Spleen (tissue), 7 donors: Measurements from ENCODE around the gene EPB41.

Source experiments
- CTCF ChIP-seq, 11 experiments: fragments of 200-600 bp in 7 of 11; fragments of 450-650 bp in 4 of 11; sonication (generic) in 4 of 11; IDR thresholded peaks in 8 of 11; conservative IDR thresholded peaks in 3 of 11; 1 replicate in 7 of 11; 2 replicates in 4 of 11; pipeline versions ENCODE4 v1.4.0 to v1.8.0; 2016 to 2021; ENCODE audit warnings: antibody characterized with exemption in 11 of 11, inconsistent platforms in 4 of 11, mild to moderate bottlenecking in 1 of 11
- POLR2A ChIP-seq, 3 donors: fragments of 450-650 bp; IDR thresholded peaks; one replicate each; pipeline ENCODE4 v1.5.1; 2017; ENCODE audit warnings: antibody characterized with exemption in 3 of 3, mild to moderate bottlenecking in 1 of 3
- donor health status: DM: no; HTN: no; CAD: no; lungs with moderate emphysema.
- donor health status: DM: no; HTN: no; CAD: no.
- donor health status: DM: no; HTN: no; CAD: no.

DNA sequence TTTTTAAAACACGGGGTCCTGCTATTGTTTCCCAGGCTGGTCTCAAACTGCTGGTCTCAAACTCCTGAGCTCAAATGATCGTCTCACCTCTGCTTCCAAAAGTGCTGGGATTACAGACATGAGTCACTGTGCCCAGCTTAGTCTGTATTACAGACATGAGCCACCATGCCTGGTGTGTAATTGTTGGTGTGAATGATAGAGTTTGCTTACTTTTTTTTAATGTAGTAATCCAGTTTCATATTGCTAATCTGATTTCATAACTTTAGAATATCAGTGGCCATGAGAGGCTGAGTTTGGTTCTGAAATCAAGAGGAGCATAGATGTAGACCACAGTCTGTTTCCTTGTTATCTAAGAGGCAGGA is 3.4 kb downstream of the EPB41 start:
- TF ChIP-seq CTCF (IDR thresholded peaks at IDR 0.05 in 8 of 11, conservative IDR thresholded peaks at IDR 0.05 in 3 of 11) (no peak), POLR2A (IDR thresholded peaks at IDR 0.05) (no peak)
